ENCODE measurements around the gene SMPD3.

The SMPD3 gene

DNA sequence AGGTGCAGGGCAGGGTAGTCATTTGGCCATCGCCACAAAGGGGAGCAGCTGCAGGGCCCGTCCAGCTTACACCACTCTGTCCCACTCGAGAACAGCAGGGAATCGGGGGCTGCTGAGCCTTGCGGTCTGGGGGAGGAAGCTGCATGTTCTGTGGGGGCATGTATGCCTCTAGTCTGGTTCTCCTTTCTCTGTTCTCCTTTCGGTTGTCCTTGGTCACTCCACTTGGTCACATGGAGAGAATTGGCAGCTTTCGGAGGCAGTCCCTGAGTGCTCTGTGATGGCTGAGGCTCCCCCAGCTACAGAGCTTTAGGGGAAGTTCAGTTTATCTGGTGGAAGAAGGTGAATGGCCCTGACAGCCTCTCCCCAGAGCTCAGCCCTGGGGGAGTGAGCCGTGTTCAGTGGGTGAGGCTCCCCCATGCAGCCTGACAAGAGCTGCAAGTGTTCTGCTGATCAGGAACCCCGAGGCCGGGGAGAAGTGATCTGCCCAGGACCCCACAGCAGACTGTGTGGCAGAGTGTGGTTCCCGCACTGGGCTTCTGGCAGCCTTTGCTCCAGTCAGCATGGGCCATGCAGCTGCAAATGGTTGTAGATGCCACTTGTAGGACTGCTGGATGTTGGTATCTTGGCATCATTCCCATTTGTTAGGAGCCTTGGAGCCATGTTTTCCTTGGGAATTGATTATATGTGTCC, 22.3 kb upstream of the SMPD3 start:
- DNase-seq (ENCODE audit: low spot score): no peak

DNA sequence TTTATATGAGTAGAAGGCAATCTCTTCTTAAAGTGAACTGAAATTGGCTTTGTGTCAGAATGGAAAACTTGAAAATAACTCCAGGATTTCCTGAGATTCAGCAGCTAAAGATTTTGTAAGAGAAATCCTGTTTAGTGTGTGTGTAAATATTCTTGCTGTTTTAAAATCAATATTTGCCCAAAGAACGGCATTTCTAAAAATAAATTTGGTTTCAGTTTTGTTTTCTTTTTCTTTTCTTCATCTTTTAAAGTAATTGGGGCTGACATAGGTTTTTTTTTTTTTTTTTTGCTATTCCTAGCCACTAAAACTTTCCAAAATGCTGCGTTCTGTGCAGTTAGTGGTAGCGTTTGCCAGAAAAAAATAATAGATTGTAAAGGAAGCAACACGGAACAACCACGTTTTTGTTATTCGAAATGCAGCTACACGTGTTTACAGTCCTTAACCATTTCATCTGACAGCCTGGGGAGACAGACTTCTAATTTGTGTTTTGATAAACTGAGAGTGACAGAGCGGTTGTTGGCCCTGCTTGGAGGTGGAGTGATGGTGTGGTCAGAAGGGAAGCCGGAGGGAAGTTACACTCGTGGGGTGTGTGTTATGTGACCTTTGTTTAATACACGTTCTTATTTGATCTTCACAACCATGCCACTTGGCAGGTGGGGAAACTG, 21.6 kb upstream of the SMPD3 start:
- DNase-seq (ENCODE audit: low spot score): no peak

DNA sequence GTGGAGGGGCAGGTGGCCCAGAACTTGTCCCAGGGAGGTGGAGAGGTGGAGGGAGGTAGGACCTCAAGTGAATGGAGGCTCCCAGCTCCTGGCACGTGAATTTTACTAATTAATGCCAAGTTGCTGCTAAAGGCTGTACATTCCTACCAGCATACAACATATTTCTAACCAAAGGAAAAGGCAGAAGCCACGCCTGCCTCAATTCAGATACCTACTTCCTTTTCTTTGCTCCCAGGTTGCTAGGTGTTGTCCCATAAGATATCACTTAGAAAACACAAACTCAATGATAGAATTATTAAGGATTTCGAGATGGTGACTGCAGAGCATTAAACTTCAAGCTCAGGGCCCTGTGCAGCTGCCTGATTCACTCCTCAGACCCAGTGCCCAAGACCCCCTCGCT, 20.5 kb upstream of the SMPD3 start:
- DNase-seq (ENCODE audit: low spot score): no peak

DNA sequence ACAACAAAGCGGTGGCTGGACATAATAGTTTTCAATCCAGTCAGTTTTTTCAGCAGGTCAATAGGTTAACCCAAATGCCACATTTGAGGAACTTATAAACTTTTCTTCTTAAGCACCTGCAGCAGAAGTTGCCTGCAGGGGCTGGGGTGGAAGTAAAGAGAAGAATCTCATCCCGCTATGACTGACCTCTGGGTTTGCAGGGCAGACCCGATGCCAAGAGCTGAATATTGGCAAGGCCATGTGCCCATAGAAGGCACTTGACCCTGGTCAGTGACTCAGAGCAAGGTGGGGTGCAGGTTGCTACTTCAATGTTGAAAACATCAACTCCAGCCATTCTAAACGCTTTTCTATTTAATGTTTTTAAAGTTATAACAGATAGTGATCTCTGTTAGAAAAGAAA, 17.9 kb upstream of the SMPD3 start:
- DNase-seq (ENCODE audit: low spot score): no peak

DNA sequence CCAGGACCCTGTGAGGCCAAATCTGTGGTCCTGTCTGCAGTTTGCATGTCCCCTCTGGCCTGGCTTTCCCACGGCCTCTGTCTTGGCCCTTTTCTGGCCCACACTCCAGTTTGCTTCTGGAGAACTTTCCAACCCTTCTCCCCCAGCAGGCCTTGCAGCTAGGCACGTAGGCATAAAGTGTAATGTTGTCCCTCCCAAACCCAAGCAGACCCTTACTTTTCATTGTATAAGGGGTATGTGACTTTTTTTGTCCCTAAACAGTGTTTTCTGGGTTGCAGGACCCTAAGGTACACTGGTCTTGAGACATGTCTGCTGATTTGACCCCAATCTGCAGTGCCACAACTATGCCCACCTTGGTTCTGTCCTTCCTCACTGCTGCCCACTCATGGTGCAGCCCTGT, 15.6 kb upstream of the SMPD3 start:
- no peak for DNase-seq (ENCODE audit: low spot score)

DNA sequence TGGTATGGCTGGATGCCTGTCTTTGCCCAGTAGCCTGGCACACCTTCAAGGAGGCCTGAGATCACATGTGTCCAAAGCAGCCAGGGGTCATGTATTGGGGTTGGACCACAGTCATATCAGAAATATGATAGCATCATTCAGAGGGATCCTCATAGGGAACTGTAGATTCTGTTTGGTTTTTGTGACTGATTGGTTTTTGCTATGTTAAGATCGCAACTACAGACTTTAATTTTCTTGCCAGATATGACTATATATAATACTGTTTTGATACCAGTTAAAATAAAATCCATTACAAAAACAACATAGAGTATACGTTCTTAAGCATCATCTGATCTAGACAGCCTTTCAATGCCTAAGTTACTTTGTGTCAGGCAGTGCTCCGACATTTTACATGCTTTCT, 11.8 kb upstream of the SMPD3 start:
- no peak for DNase-seq (ENCODE audit: low spot score)

DNA sequence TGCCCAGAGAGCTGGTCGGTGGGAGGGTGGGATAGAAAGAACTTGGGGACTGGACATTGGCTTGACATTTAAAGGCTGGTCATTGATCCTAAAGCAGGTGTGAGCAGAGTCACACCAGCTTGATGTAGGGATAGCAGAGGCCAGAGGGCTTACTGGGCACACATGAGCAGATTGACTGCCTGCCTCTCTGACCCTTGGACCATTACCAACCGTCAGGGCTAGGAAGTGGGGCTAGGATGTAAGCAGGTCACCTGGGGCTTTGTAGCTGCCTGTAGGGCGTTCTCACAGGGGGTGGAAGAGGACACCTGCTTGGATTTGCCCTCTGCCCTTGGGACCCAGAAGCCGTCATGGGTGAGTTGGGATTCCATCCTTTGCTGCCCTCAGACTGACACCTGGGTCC, 11.1 kb upstream of the SMPD3 start:
- DNase-seq (ENCODE audit: low spot score): no peak

DNA sequence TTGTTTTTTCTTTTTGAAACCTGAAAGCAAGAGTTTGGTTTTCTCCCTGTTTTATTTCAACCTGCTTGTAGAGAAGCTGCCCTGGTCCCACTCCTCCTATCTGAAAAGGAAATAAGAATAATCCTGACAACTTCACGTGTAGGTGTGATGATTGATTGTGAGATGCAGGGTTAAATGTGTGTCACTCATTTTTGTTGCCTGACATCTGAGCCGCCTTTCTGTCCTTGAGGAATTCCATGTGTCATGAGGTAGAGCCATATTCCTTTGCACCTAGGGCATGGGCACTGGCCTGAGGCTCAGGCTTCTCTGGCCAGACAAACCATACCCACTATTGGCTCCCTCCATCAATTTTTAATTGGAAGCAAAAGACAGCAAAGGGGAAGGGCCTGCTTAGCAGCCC, 10.2 kb upstream of the SMPD3 start:
- DNase-seq (ENCODE audit: low spot score): no peak

DNA sequence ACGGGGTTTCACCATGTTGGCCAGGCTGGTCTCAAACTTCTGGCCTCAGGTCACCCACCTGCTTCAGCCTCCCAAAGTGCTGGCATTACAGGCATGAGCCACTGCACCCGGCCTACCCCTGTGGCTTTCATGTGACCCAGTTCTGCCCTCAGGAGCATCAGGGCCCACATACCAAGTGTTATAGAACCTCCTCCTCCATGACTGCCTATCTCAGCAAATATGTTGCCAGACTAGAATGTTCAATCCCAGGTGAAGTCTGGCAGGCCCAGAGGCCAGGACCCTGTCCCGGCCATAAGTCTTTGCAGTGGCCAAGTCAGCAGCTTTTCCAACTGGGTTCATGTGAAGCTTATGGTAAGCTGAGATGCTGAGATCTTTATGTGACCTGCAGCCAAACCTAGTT, 9.8 kb upstream of the SMPD3 start:
- no peak for DNase-seq (ENCODE audit: low spot score)

DNA sequence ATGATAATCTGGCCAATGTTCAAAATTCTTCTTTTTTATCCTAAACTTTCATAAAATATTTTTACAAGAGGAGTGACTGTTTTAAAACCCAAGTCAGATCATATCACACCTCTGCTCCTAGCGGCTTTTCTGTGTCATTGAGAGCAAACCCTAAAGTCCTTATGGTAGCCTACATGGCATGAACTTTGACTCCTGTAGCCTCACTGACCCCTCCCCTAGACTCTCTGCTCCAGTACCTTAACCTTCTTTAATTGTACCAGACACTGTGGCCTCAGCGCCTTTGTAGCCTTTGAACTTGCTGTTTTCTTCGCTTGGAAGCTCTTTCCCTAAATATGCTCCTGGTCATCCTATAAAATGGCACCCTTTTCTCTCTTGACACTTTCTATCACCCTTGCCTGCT, 7.3 kb upstream of the SMPD3 start:
- DNase-seq (ENCODE audit: low spot score): no peak

DNA sequence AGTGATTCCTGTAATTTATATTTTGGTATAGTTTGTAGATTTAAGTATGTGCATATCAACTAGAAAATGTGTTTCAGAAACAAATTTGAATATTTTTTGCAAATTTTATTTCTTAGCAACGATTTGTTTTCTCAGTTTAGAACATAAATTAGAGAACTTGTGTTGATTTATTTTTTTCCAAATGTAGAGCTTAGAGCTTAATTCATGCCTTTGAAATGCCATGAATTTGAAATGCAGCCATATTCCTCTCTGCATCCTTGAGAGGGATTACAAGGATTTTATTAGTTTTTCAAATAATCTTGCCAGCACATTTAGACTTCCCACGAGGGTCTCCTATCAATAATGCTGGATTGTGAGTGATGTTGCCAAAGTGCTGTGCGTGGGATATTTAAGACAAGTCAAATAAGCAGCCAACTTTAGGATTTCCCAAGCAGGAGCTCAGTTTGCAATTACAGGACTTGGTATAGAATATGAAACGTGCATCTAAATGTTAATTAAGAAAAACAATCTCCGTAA, 6.7 kb upstream of the SMPD3 start:
- no peak for DNase-seq (ENCODE audit: low spot score)

DNA sequence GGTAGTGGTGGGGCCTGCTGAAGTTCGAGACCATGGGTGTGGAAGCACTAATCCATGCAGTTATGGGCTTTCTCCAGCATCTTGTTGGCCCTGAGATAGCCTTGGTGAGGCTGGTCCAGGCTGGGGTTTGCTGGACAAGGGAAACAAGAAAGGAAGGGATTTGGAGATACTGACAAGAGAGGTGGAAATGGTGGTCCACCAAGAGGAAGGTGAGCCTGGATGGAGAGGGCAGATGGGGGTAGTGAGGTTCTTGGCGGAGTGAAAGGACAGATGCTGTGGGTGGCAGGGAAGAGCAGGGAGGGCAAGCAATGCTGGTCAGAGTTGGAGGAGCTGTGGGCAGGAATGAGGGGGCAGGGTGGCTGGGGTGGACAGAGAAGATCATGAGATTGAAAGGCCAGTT, 5.5 kb upstream of the SMPD3 start:
- no peak for DNase-seq (ENCODE audit: low spot score)

DNA sequence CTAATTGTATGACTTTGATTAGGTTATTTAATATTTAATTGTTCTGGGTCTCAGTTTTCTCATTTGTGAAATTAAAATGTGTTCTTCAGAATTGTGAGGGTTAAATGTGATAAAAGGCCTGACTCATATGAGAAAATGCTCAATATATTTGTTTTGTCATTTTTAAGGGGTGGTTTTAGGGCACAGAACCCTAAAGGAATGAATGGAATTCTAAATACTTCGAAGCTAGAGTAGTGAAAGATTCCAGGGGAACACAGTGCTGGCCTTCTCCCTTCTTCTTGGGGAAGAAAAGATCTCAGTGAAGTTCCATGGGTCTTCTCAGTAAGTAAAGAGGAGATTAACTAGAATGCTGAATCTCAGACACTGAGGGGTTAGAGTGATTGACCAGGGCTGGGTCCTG, 3.9 kb upstream of the SMPD3 start:
- no peak for DNase-seq (ENCODE audit: low spot score)

DNA sequence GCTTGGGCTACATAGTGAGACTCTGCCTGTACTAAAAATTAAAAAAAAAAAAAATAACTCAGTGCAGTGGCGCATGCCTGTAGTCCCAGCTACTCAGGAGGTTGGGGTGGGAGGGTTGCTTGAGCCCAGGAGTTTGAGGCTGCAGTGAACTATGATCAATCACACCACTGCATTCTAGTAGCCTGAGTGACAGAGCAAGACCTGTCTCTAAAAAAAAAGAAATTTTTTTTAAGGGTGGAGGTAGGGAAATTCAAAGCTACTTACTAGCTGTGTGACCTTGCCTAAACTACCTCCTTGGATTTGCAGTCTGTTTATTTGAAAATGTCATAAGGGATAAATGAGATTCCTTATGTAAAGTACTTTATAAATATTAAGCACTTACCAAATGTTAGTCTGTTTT, 3.4 kb upstream of the SMPD3 start:
- no peak for DNase-seq (ENCODE audit: low spot score)

DNA sequence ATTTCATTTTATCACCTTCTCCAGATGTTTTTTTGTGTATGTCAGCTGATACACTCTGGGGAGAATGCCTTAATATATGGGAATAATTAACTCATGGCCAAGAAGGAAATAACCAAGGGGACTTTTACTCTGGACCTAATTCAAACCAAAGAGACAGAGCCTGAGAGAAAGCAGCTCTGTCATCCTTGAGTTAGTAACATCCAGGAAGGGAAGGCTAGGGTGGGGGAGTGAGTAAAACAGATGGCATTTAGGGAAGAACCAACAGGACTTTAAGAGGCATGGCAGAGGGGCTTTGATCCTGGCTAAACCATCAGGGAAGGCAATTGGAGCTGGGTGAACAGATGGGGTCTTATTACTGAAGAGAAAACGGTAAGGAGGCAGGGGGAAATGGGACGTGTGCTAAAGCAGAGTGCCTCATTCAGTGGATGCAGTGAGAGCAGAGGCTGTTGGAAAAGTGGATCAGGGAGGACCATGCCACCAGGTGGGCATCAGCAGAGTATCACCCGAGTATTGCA, 2.5 kb upstream of the SMPD3 start:
- no peak for DNase-seq (ENCODE audit: low spot score)

DNA sequence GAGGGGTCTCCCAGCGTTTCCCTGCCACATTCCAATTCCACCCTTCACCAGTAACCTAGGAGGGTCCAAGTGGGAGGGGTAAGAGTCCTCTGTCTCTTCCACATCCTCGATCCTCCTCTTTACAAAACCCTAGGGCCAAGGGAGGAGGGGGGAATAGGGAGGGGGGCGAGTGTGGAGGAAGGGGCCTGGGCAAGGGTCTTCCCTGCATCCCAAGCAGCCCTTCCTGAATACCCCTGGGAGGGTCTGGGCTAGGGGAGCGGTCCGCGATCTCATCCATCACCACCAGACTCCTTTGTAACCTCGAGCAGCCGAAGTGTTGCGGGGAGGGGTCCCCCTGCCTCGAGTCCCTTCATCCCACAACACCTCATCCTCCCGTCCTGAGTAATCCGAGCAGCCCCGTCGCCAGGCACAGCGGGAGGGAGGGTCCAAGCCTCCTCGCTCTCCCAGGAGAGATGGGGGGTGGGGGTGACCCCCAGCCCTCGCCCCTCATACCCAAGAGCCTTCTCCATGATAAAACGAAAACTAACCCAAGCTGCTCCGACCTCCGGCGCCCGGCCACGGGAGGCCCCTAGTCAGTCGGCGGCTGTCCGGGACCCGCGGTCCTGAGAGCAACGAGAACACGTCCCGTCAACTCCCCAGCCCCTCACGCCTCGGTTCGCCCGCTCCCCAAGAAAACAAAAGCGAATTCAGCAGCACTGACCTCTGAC, 502 bp downstream of the SMPD3 start:
- DNase-seq (ENCODE audit: low spot score): no peak

DNA sequence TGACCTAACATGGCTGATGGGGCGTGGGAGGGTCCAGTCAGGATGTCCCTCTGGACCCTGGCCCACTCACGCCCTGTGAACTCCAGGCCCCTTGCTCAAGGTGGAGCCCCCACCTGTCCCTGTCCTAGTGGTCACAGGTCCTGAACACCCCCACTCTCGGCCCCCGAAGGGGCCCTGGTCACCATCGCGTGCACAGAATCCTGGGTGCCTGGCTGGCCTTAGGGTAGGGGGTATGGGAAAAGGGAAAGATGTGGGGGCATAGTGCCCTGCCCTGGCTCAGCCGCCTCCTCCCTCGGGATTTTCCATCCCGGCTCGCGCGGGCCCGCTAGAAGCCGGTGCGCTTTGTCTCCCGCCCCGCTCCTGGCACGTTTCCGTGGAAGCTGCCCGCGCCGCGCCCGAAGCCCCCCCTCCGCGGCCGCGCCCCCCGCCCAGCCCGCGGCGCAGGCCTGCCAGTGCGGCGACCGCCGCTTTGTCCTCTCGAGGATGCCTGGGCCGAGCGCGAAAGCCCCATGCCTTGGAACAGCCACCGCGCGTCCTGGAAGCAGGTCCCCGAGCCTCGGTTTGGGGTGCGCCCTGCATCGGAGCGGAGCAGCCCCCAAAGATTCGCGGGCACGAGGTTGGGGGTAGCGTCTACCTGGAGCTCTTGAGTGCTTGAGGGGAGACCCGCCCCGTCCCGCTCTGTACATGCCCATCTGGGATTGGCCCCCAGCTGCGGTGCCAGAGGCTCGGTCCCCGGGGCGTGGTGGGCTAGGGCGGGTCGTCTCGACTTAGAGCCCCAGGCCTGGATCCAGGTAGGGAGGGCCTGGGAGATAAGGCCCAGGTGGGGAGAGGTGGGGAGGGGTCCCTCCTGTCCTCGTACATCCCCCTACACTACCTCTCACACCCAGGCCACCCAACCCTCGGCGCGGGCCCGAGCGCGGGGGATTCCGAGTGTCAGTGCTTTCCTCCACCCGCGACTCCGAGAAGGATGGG, 1.3 kb downstream of the SMPD3 start:
- DNase-seq (ENCODE audit: low spot score): no peak

DNA sequence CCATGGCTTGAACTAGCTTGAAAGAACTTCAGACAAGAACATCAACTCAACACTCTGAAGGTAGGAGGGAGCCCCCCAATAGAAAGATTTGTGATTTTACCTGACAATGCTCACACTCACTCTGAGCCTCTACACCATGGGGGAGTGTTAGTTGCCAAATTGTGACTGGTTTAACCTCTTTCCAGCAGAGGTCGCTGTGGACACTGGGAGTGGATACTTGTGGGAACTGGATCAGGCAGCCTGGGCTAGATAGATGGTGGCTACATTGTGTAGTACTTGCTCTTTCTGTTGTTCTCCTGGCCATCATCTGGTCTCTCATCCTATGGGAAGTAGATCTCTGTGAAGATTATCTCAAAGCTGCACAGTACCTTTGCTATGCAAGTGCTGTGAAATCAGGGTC, 2.9 kb downstream of the SMPD3 start:
- DNase-seq (ENCODE audit: low spot score): peak; percentile 50

DNA sequence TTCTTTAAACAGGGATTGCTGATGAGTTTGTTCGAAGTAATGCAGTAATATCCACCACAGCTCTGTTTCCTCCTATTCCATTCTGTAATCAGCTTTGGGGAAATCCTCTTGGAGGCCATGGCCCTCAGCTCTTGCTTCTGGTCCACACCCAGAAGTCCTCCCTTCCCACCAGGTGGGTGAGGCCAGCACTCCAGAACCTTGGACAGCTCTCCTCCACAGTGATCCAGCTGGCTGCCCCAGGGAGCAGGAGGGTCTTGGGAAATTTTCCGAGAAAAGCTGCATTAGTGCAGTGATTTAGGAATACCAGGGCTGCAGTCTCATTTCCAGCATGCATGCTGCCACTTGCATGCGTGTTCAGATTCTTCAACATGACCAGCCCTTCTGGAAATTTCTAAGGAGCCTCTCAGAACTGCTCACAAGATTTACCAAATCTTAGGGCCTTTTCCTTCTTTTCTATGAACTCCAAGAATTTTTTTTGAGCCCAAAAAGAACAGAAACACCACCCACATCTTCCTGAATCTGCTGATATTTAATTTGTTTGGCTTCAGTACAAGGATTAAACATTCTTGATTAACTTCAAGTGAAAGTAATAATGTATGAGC, 4.2 kb downstream of the SMPD3 start:
- no peak for DNase-seq (ENCODE audit: low spot score)

DNA sequence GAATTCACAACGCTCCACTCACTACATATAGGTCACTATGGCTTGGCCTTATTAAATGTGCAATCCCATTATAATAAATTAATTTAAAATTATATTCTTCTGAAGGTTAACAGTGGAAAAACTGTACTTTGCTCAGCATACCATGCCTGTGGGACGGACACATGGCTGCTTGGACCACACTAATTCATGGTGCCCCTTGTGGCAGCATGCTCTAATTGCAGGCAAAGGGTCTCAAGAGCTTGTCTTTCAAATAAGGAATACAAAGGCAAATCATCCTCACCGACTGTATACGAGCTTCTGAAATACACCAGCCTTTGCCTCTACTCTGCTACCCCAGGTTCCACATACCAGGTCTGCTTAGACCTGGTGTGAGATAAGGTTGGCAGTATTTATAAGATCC, 11.7 kb downstream of the SMPD3 start:
- peak; percentile 13 for DNase-seq (ENCODE audit: low spot score)

DNA sequence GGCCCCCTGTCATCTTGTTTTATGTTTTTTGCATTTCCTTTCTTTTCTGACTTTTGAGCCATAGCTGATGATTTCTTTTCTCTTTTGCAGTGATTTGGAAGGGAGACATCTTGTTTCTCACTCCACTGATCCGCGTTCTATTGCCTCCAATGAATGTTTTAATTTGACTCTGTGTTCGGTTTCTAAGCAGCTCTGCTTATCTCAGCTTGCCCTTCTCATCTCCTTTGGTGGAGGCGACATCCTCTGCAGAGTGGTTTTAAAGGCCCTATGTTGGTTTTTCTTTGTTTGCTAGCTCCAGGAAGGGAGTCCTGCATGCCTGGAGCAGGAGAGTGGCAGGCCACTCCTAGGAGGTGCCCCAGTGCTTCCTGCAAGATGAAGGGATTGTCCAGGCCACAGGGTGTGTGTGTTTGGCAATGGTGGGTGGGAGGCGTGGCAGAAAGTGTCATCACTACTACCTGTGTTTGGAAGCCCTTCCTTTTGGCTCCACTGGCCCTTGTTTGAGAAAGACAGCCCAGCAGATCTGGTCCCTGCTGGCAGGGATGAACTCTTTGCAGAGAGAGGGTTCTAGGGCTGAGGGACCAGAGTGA, 13.6 kb downstream of the SMPD3 start:
- DNase-seq (ENCODE audit: low spot score): no peak
